Stomach (tissue), 4 donors: Measurements from ENCODE around the gene PIR.

ENCODE experiments used
- CTCF ChIP-seq, 7 experiments: fragments of 450-650 bp in 4 of 7; fragments of 200-600 bp in 3 of 7; sonication (generic) in 3 of 7; IDR thresholded peaks; one replicate each; pipeline ENCODE4 v1.5.1; 2016 to 2019; ENCODE audit warnings: antibody characterized with exemption in 7 of 7, control low read depth in 2 of 7, mild to moderate bottlenecking in 1 of 7
- POLR2AphosphoS5 ChIP-seq, 3 donors: sonication (generic); formaldehyde crosslinking; IDR thresholded peaks; one replicate each; pipeline ENCODE4 v1.6.1; 2016; ENCODE audit warnings: antibody characterized with exemption in 3 of 3

GRCh38 chrX:15418707-15419181 lies 74.4 kb downstream of the PIR start:
- TF ChIP-seq CTCF (IDR thresholded peaks at IDR 0.05) (no peak), POLR2AphosphoS5 (IDR thresholded peaks at IDR 0.05) (no peak)
